Urinary bladder (tissue), 4 donors: ENCODE measurements around the gene ADISSP. TPM values are rescaled to one million over a fixed set of nuclear protein-coding genes. Genes with fewer than 3 reads are reported as not detected.

Source experiments
- DNase-seq: peaks from one replicate; pipeline ENCODE4 v3.0.0-alpha.2; 2015; ENCODE audit errors: extremely low spot score
- H3K27ac ChIP-seq: one replicate; pipeline ENCODE4 v1.5.1; 2013; ENCODE audit warnings: low read depth, mild to moderate bottlenecking, moderate library complexity
- H3K36me3 ChIP-seq: one replicate; pipeline ENCODE4 v1.6.1; 2013; ENCODE audit warnings: mild to moderate bottlenecking, moderate library complexity; ENCODE audit not compliant: insufficient read depth
- H3K4me1 ChIP-seq: one replicate; pipeline ENCODE4 v1.6.1; 2013; ENCODE audit warnings: mild to moderate bottlenecking, moderate library complexity; ENCODE audit not compliant: insufficient read depth
- H3K4me3 ChIP-seq: one replicate; pipeline ENCODE4 v1.5.1; 2013; ENCODE audit warnings: low read depth, low read length
- WGBS: extraction: QIAGEN DNeasy Blood & Tissue Kit; methylation state at CpG from one replicate; pipeline ENCODE4 v1.1.7; 2013; 5-methylcytosine and 5-hydroxymethylcytosine counted together
- polyA plus RNA-seq: library from polyadenylated mRNA; stranded (reverse); fragments of 200-250 nt; gene quantifications from one replicate; pipeline ENCODE4 v1.2.3, GENCODE V29; 2013
- total RNA-seq: library from RNA; depleted of rRNA; stranded (reverse); fragments of >200 nt; gene quantifications from one replicate; pipeline ENCODE4 v1.2.3, GENCODE V29; 2014
- donor health status: healthy with polysubstance abuse.
- donor health status: healthy.

Gene ADISSP
- total and polyA plus RNA-seq, 2 donors, result 10.0 to 109 TPM

DNA sequence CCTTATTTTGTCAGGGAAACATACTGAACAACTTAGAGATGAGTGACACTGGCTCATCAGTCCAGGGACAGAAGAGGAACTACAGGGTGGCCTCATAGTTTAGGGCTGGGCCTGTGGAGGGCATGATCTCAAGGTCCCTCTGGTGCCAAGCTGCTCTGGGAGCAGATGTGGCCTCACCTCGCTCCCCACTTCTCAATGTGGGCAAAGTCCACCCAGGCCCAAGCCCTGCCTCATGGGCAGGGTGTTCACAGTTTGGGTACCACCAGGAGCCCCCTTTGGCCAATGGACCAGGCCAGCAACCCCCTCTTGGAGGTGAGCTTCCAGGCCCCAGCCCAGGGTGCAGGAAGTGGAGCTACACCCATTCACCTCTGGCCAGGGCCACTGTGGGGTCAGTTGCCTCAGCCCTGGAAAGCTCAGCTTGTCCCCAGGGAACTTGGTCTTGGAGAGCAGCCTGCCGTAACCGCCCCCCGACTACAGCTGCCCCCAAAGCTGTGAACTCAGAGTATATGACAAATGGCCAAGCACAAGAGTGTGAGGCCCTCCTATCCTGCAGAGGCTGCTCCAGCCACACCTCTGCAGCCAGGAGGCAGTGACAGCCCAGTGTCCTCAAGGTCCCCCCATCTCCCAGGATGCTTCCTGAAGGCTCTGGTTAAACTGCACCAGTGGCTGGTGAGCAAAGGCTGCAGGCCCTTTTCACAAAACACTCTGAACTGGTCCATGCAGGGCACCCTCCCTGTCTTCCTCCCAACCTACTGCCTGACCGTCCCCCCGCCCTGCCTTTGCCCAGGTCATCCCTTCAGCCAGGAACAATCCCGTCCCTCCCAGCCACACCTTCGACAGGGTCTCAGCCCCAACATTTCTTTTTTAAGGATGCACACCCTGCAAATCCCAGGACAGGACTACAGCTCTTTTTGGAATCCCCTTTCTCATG lies 3.6 kb downstream of the ADISSP start:
- no peak overlapping the region for H3K27ac ChIP-seq
- no peaks in the 10 kb centered on the region for H3K36me3 ChIP-seq
- H3K4me1 ChIP-seq, result no peaks in the 10 kb centered on the region
- WGBS, result 85% methylated on average over 8 of the region's 8 CpGs
- H3K4me3 ChIP-seq, result no peak overlapping the region
- no peak for DNase-seq

DNA sequence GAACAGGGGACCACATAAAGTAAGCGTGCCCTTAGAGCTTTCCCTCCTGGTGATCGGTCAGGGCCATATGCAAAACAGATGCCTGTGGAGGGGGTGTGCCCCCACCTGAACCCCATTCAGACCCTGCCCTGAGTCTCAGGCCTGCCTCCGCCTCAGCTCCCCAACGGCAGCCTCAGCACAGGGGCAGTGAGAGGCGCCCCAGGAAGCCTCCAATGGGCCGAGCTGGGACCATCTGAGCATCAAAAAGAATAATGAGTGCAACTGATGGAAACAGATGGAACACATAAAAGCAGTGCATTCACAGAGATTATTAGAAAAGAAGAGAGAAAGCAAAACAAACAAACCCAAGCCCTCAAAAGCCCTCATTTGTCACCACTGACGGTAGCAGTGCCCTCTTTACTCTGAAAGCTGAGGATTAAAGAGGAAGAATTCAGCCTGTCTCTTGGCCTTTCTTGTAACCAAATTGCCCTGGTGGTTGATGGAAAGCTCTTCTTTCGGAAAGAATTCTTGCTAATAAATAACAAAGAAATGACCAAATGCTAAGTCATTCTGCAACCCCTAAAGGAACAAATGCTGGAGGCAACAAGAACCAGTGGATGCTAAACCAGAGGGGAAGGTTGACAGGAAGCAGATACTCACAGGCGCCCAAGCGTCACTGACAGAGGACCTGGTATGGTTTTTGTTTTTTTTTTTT lies 6.8 kb downstream of the ADISSP start:
- Histone ChIP-seq H3K27ac (no peak overlapping the region), H3K4me1 (no peaks in the 10 kb centered on the region)
- 75% methylated on average over 10 of the region's 10 CpGs for WGBS

DNA sequence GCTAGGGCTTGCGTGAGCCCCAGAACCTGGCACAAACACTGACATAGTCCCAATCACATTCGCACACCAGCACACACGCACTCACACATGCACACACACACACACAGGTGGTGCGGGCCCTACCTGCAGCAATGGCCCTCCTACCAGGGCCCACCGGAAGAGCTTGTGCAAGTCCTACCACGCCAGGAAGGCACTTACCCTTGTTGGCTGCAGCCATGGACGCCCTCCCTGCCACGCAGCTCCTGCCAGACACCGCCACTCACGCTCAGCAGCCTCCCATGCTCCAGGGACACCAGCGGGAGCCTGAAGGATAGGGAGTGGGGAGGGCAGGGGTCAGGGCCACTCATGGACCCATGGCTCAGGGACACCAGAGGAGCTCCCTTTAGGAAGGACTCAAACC lies 7.7 kb downstream of the ADISSP start:
- 92% methylated on average over 11 of the region's 11 CpGs for WGBS
- no peak overlapping the region for H3K27ac ChIP-seq
- DNase-seq, result no peak
- no peaks in the 10 kb centered on the region for H3K4me1 ChIP-seq
- H3K4me3 ChIP-seq, result no peak overlapping the region
- no peaks in the 10 kb centered on the region for H3K36me3 ChIP-seq

More for the DNA sequence above, 6.8 kb downstream of the ADISSP start:
- no peak for DNase-seq
- H3K4me3 ChIP-seq, result no peak overlapping the region
- no peaks in the 10 kb centered on the region for H3K36me3 ChIP-seq

DNA sequence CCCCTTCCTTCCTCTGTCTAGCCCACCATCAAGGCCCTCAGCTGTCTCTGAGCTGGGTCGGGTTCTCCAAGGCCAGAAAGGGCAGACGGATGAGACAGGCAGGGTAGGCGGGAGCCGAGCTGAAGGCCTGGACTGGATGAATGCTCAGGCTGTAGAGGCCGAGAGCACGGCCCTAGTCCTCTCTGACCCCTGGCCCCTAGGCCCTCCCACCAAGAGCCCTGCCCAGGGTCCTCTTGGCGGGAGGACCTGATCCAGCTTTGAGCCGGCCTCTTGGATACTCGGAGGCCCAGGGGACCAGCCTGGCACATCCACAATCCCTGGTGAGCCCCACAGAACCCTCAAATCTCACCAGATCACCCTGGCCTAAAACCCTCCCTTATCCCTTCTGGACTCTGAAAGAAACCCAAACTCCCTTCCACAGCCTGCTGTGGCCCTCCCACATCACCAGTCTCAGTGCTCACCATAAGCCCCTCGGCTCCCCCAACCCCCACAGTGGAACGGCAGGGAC lies 8.2 kb downstream of the ADISSP start:
- no peak for DNase-seq
- Histone ChIP-seq H3K27ac (no peak overlapping the region), H3K36me3 (no peaks in the 10 kb centered on the region), H3K4me3 (no peak overlapping the region), H3K4me1 (no peaks in the 10 kb centered on the region)
- WGBS, result 80% methylated on average over 11 of the region's 11 CpGs

DNA sequence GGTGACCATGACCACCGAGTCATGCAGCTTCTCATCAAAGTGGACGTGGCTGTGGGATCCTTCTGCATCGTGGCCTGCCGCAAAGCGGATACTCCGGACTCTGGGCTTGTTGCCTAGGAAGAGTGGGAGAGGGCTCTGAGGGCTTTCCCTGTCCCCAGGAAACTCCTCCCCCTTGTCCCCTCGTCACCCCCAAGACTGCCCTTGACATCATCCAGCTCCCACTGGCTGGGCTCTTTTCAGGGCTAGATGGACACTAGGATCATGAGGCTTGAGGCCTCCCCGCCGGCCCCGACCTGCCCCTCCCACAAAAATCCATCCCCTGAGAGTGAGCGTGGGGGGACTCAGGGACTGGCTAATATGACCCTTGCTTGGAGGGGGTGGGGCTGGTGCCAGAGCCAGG lies 9.0 kb downstream of the ADISSP start:
- H3K27ac ChIP-seq, result no peak overlapping the region
- H3K4me1 ChIP-seq, result no peaks in the 10 kb centered on the region
- no peaks in the 10 kb centered on the region for H3K36me3 ChIP-seq
- DNase-seq, result no peak
- no peak overlapping the region for H3K4me3 ChIP-seq
- 84% methylated on average over 11 of the region's 11 CpGs for WGBS

DNA sequence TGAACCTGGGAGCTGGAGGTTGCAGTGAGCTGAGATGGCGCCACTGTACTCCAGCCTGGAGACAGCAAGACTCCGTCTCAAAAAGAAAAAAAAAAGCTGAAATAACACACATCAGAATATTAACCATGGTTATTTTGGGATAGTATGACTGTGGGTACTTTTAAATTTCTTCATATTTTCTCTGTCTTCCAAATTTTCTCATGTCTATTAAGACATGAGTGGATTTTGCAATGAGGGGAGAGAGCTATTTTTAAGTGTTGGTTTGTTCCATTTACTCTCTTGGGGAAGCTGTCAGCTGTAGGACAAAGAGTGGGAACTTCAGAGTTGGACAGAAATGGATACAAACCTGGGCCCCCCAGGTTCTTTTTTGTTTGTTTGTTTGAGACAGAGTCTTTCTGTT lies 10.3 kb downstream of the ADISSP start:
- Histone ChIP-seq H3K27ac (no peak overlapping the region), H3K4me1 (no peaks in the 10 kb centered on the region), H3K4me3 (no peak overlapping the region), H3K36me3 (no peaks in the 10 kb centered on the region)
- no peak for DNase-seq
- 90% methylated on average over 2 of the region's 2 CpGs for WGBS

DNA sequence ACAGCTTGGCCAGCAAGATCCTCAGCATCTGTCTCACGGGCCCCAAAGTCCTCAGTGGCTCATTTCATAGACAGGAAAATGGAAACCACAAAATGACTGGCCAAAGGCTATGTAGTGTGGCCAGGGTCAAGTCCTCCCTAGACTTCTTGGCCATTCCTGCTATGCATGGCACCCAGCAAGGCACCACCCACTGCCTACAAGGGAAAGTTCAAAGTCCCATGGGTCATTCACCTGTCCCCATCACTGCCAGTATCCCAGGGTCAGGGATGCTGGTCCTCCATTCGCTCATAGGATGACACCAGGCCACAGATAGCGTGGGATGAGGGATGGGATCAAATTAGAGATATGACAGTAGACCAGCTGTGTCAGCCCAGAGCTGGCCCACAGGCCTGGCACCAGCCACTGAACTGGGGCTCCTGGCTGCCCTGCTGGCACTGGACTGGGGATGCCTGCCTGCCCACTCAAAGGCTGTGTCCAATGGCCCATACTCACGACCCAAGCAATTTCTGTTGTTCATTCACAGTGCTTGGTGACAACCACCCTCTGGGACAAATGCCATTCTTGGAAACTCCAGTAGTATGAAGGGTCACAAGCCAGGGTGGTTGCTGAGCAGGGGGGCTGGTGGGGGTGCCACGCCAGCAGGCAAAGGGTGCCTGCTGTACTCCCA lies 11.6 kb downstream of the ADISSP start:
- H3K36me3 ChIP-seq, result no peaks in the 10 kb centered on the region
- no peak for DNase-seq
- 70% methylated on average over 5 of the region's 5 CpGs for WGBS

DNA sequence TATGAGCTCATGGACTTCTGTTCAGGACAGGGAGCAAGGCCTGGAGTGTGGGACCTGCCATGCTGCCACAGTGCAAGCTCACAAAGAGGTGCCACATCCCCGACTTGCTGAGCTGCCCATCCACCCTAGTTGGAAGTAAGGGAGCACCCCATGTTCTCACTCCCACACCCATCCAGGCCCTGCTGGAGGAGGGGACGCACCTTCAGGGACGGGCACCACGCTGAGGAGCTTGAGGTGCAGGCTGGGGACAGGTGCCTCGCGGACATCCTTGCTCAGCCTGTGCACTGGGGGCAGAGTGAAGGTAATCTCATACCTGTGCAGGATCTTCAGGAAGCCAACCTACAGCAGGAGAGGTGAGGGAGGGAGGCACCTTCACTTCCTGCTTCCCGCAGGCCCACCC lies 12.3 kb downstream of the ADISSP start:
- Histone ChIP-seq H3K36me3 (no peaks in the 10 kb centered on the region), H3K4me1 (no peaks in the 10 kb centered on the region), H3K4me3 (no peak overlapping the region), H3K27ac (no peak overlapping the region)
- WGBS, result 83% methylated on average over 7 of the region's 7 CpGs
- DNase-seq, result no peak

More for the DNA sequence above, 11.6 kb downstream of the ADISSP start:
- Histone ChIP-seq H3K4me3 (no peak overlapping the region), H3K4me1 (no peaks in the 10 kb centered on the region), H3K27ac (no peak overlapping the region)

DNA sequence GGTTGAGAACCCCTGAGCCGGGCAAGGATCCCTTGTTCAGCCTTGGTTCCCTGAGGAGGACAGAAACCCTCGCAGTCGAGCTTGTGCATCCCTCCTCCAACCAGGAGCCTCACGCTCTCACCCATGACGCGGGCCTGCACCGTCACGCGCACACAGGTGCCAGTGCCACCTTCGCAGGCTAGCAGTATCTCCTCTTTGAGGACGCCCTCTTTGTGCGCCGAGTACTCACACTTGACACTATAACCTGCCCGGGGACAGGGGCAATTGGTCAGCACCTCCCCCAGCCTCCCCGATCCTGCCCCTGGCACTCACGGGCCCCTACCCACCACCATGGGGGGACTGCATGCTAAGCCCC lies 13.3 kb downstream of the ADISSP start:
- no peaks in the 10 kb centered on the region for H3K4me1 ChIP-seq
- no peak overlapping the region for H3K27ac ChIP-seq
- WGBS, result 91% methylated on average over 16 of the region's 16 CpGs
- DNase-seq, result no peak
- H3K4me3 ChIP-seq, result no peak overlapping the region
- no peaks in the 10 kb centered on the region for H3K36me3 ChIP-seq

DNA sequence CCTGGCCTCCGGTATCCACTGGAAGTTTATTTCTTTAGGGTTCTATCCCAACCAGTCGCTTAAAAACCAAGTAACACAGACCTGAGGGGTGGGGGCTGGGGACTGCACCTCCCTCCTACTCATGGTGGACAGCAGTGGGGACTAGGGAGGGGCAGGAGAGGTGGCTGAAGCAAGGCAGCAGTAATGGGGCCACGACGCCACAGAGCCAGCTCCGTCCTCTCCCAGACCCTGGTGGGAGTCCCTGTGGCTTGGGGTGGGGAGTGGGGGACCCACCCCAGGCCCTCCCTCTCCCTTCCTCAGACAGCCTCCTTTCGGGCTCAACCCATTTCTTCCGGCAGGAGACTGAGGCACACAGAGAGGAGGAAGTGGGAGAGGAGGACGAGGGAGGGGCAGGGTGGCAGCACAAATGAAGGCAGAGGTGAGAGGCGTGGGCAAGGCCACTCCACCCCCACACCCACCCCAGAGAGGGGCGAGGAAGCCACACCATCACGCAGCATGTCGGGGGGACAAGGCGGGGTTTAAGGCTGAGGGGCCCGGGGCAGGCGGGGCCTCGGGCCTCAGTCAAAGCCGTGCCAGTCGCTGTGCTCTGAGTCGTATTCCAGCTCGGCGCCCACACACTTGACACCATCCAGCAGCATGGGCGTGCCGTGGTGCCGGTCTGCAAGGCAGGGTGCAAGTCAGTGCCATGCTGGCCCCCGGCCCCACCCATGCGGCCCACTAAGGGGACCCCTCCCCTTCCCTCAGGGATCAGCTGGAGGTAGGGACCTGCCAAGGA lies 13.9 kb downstream of the ADISSP start:
- H3K4me3 ChIP-seq, result no peak overlapping the region
- no peak overlapping the region for H3K27ac ChIP-seq
- no peaks in the 10 kb centered on the region for H3K4me1 ChIP-seq
- WGBS, result 82% methylated on average over 26 of the region's 26 CpGs
- no peak for DNase-seq
- no peaks in the 10 kb centered on the region for H3K36me3 ChIP-seq

DNA sequence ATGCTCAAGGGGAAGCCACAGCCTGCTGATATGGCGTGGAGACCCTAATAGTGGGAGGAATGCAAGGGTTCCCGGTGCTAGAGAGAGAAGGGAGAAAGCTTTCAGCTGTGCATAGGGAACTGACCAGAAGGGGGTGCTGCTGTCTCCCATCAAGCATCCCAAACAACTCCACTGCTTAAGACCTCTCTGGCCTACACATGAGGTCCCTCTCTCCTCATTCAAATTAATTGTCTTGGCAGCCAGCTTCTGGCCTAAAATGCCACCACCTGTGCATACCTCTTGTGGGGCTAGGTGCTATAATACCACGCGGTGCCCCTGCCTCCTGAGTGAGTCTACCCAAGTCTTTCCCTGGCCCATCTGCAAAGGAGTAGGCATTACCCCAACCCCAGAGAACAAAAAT lies 14.5 kb downstream of the ADISSP start:
- Histone ChIP-seq H3K27ac (no peak overlapping the region), H3K4me1 (no peaks in the 10 kb centered on the region), H3K4me3 (no peak overlapping the region), H3K36me3 (no peaks in the 10 kb centered on the region)
- 38% methylated on average over 4 of the region's 4 CpGs for WGBS
- no peak for DNase-seq

DNA sequence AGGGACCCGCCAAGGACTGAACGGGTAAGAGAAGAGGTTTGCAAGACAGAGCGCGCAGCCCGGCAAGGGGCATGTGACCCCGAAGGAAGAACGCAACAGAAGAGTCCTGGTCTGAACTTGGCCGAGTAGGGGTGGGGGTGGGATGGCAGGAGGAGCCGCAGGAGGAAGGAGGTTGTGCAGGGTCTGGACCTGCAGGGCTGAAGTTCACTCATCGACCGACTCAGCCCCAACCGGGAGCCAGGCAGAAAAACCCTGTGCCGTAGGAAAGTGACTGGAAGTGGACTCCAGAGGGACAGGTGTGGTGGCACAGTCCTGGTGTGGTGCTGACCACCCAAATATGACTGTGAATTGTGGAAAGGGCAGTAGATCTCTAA lies 15.2 kb downstream of the ADISSP start:
- no peaks in the 10 kb centered on the region for H3K36me3 ChIP-seq
- no peaks in the 10 kb centered on the region for H3K4me1 ChIP-seq
- H3K27ac ChIP-seq, result no peak overlapping the region
- H3K4me3 ChIP-seq, result peak overlapping the region; percentile 19
- DNase-seq, result no peak
- WGBS, result 54% methylated on average over 13 of the region's 13 CpGs
